ENCODE data around the gene ADAMTSL5. TPM values are rescaled to one million over a fixed set of nuclear protein-coding genes. Genes with fewer than 3 reads are reported as not detected.

ADAMTSL5 gene
- total and polyA plus RNA-seq, 2 donors (not counting 1 experiment from before 2014, with no cell fraction given): 3.1 to 4.7 TPM

DNA sequence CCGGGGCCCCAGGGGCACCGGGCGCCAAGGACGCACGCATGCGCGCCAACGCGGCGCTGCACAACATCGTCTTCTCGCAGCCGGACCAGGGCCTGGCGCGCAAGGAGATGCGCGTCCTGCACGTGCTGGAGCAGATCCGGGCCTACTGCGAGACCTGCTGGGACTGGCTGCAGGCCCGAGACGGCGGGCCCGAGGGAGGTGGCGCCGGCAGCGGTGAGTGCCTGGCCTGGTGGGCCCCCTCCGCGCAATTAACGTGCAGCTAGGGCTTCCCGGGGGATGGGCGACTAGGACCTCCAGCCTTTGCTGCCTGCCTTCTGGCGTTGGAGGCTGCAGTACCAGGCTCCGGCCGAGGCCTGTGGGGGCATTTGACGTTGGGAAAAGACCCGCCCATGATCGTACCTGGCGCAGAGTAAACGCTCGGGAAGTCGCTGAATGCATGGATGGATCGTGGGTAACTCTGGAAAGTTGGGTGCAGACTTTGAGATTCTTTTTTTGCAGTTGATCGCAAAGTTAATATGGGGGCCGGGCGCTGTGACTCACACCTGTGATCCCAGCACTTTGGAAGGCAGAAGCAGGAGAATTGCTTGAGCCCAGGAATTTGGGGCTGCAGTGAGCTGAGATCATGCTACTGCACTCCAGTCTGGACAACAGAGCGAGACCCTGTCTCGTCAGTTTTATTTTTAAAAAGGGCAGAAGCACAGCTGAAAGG lies 55.6 kb downstream of the ADAMTSL5 start:
- Histone ChIP-seq H2AFZ (ENCODE audit: low read length) (no peak overlapping the region), H4K20me1 (ENCODE audit: control insufficient read depth, extremely low read depth, insufficient read depth, low read length) (no peaks in the 10 kb centered on the region), H3K79me2 (ENCODE audit: control insufficient read depth, insufficient read depth, low read length) (no peaks in the 10 kb centered on the region), H3K4me3 (replicated peaks in 1 of 4; ENCODE audit: control extremely low read depth in 1 of 4, insufficient read depth in 1 of 4, low read depth in 3 of 4, low read length in 4 of 4) (no peak overlapping the region), H3K36me3 (ENCODE audit: control insufficient read depth, insufficient read depth, low read length) (no peaks in the 10 kb centered on the region), H3K4me1 (ENCODE audit: control insufficient read depth, extremely low read depth, insufficient read depth, low read length) (peaks cover 3% of the 10 kb centered on the region), H3K27ac (ENCODE audit: insufficient read depth, low read length) (no peak overlapping the region), H3K9ac (ENCODE audit: insufficient read depth, low read length) (no peak overlapping the region), H3K9me3 (ENCODE audit: control insufficient read depth, insufficient read depth, low read depth, low read length) (no peaks in the 10 kb centered on the region), H3K27me3 (ENCODE audit: control insufficient read depth, insufficient read depth, low read length) (peaks cover 30% of the 10 kb centered on the region), H3K4me2 (ENCODE audit: extremely low read depth, insufficient read depth, low read length) (no peak overlapping the region)
- peak; percentile 52 for TF ChIP-seq EZH2 (IDR thresholded peaks at IDR 0.05; ENCODE audit: low read length, missing control alignments)
- no peak for TF ChIP-seq CTCF (conservative IDR thresholded peaks at IDR 0.05 in 1 of 2, IDR thresholded peaks at IDR 0.05 in 1 of 2; ENCODE audit: low read depth in 1 of 2, low read length in 2 of 2)
- DNase-seq (ENCODE audit: low read depth in 2 of 2): no peak

DNA sequence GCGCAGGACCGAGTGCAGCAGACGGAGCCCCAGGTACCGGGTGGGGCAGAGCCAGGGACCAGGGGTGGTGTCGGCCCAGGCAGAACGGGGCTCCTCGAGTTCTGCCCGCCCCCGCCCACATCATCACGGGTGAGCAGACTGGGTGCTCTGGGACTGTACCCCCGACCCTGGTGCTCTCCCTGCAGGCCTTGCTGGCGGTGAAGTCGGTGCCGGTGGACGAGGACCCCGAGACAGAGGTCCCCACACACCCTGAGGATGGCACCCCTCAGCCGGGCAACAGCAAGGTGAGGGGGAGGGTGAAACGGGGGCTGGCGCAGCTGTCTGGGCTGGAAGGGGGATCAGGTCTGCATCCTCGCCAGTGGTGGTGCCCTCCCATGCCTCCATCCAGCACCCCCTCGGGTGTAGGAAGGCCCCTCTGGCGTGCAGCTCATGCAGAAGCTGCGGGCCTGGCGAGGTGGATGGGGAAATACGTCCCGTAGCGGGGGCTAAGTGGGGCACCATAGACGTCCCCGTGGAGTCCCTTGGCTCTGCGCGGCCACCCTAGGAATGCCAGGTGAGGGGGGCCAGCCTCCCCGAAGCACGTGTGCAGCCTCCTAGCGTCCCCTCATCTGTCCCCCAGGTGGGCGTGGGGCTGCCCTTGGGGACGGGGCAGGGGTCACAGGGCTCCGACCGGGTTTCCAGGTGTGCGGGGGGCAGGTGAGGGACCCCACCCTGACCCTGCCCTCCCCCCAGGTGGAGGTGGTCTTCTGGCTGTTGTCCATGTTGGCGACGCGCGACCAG lies 56.5 kb downstream of the ADAMTSL5 start:
- H3K27me3 ChIP-seq (ENCODE audit: control insufficient read depth, insufficient read depth, low read length): peaks cover 38% of the 10 kb centered on the region

More for the DNA sequence above, 56.5 kb downstream of the ADAMTSL5 start:
- DNase-seq (ENCODE audit: low read depth in 2 of 2): no peak
- H4K20me1 ChIP-seq (ENCODE audit: control insufficient read depth, extremely low read depth, insufficient read depth, low read length): no peaks in the 10 kb centered on the region
- no peak overlapping the region for H3K9ac ChIP-seq (ENCODE audit: insufficient read depth, low read length)
- no peak overlapping the region for H2AFZ ChIP-seq (ENCODE audit: low read length)
- TF ChIP-seq EZH2 (IDR thresholded peaks at IDR 0.05; ENCODE audit: low read length, missing control alignments) (peak; percentile 56), CTCF (conservative IDR thresholded peaks at IDR 0.05 in 1 of 2, IDR thresholded peaks at IDR 0.05 in 1 of 2; ENCODE audit: low read depth in 1 of 2, low read length in 2 of 2) (no peak)
- H3K4me2 ChIP-seq (ENCODE audit: extremely low read depth, insufficient read depth, low read length): no peak overlapping the region
- H3K36me3 ChIP-seq (ENCODE audit: control insufficient read depth, insufficient read depth, low read length): no peaks in the 10 kb centered on the region
- H3K4me1 ChIP-seq (ENCODE audit: control insufficient read depth, extremely low read depth, insufficient read depth, low read length): peaks cover 3% of the 10 kb centered on the region
- no peak overlapping the region for H3K27ac ChIP-seq (ENCODE audit: insufficient read depth, low read length)
- no peaks in the 10 kb centered on the region for H3K79me2 ChIP-seq (ENCODE audit: control insufficient read depth, insufficient read depth, low read length)
- H3K9me3 ChIP-seq (ENCODE audit: control insufficient read depth, insufficient read depth, low read depth, low read length): no peaks in the 10 kb centered on the region
- no peak overlapping the region for H3K4me3 ChIP-seq (replicated peaks in 1 of 4; ENCODE audit: control extremely low read depth in 1 of 4, insufficient read depth in 1 of 4, low read depth in 3 of 4, low read length in 4 of 4)

Measured in fibroblast of lung (primary cell).